Activated CD8-positive, alpha-beta T cell treated with anti-CD3 and anti-CD28 coated beads, Interleukin-2, amount 10 ng/mL, durations not matched to agents 7 days and 5 days (primary cell): ENCODE data around the gene CBR4. TPM values are rescaled to one million over a fixed set of nuclear protein-coding genes. Genes with fewer than 3 reads are reported as not detected.

Source experiments
- ATAC-seq: fragments of 150-1000 bp; cut with Tn5 transposase; one replicate; pipeline ENCODE4 v1.10.0; 2021; ENCODE audit warnings: moderate library complexity
- CTCF ChIA-PET: fragments of 350-600 bp; sonication (Branson Sonifier 250); formaldehyde crosslinking; loops from one replicate; lab custom pipeline; 2021; ENCODE audit warnings: antibody characterized with exemption; lab: Charles Lee
- POLR2A ChIA-PET: fragments of 350-600 bp; sonication (Branson Sonifier 250); formaldehyde crosslinking; loops from one replicate; lab custom pipeline; 2021; ENCODE audit warnings: antibody characterized with exemption; lab: Charles Lee
- DNase-seq: peaks from one replicate; pipeline ENCODE4 v3.0.0-alpha.2; 2020
- H3K27ac Mint-ChIP-seq: one replicate; pipeline ENCODE4 v1.8.0; 2021; ENCODE audit warnings: mild to moderate bottlenecking, mixed read lengths
- H3K27me3 Mint-ChIP-seq: one replicate; pipeline ENCODE4 v1.8.0; 2021; ENCODE audit warnings: low read depth, mixed read lengths
- H3K36me3 Mint-ChIP-seq: one replicate; pipeline ENCODE4 v1.8.0; 2021; ENCODE audit warnings: low read depth, mixed read lengths
- H3K4me1 Mint-ChIP-seq: one replicate; pipeline ENCODE4 v1.8.0; 2021; ENCODE audit warnings: low read depth, mixed read lengths
- H3K4me3 Mint-ChIP-seq: one replicate; pipeline ENCODE4 v1.8.0; 2021; ENCODE audit warnings: mild to moderate bottlenecking, mixed read lengths
- H3K9me3 Mint-ChIP-seq: one replicate; pipeline ENCODE4 v1.8.0; 2022; ENCODE audit warnings: mixed read lengths; ENCODE audit not compliant: insufficient read depth
- total RNA-seq, 2 experiments: library from RNA; stranded (reverse); gene quantifications; one replicate each; pipeline ENCODE4 v1.2.3, GENCODE V29; 2021

The CBR4 gene
- total RNA-seq, 2 experiments from 2014 or later: 11.6 to 11.7 TPM

GRCh38 chr4:169031392-169031791 is 21.3 kb upstream of the CBR4 start:
- Mint-ChIP-seq H3K4me1 (peaks cover 2% of the 10 kb centered on the region), H3K27me3 (peaks cover 4% of the 10 kb centered on the region), H3K4me3 (no peak overlapping the region), H3K27ac (no peak overlapping the region), H3K36me3 (no peaks in the 10 kb centered on the region), H3K9me3 (no peaks in the 10 kb centered on the region)
- ChIA-PET CTCF (no interaction called here), POLR2A (no interaction called here)
- ATAC-seq (no peak), DNase-seq (no peak)

DNA sequence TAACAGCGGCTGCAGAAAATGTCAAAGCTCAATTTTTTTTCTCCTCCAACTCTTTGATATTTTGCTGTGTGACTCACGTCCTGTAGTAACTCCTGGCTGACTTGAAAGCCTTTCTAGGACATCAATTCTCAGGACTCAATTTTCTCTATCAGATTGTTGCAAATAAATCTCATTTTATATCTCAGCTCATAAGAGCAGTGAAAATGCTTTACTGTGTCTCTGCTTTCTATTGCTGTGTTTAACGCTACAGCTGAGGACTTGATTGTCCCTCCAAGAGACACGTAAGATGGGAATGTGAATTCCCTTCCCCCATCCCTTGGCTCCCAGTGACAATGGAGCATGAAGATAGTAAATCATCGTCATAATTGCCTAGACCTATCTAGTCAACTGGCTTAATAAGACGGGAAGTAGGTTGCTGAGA is 20.5 kb upstream of the CBR4 start:
- Mint-ChIP-seq H3K4me3 (no peak overlapping the region), H3K27me3 (peaks cover 4% of the 10 kb centered on the region), H3K36me3 (no peaks in the 10 kb centered on the region), H3K4me1 (peaks cover 2% of the 10 kb centered on the region), H3K9me3 (no peaks in the 10 kb centered on the region), H3K27ac (no peak overlapping the region)
- POLR2A ChIA-PET: no interaction called here
- no peak for DNase-seq
- no peak for ATAC-seq
- CTCF ChIA-PET: no interaction called here

DNA sequence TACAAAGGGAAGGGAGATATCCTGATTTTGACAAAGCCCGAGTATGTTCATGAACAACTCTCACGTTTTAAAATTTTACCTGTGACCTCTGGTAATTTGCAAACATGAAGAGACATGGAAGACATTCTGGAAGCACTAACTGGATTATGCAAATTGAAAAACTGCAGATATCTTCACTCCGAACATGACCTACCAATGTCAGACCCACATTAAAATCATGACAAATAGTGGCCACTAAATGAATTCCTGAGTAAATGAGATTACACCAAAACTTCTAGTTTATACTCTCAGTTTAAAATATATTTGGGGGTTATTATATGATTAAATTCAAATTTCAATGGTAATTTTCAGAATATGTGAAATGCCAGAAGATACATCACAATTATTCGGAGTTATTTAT is 19.9 kb upstream of the CBR4 start:
- H3K4me3 Mint-ChIP-seq: no peak overlapping the region
- H3K27me3 Mint-ChIP-seq: peaks cover 4% of the 10 kb centered on the region
- no peaks in the 10 kb centered on the region for H3K36me3 Mint-ChIP-seq
- no peaks in the 10 kb centered on the region for H3K9me3 Mint-ChIP-seq
- DNase-seq (no peak), ATAC-seq (no peak)
- H3K4me1 Mint-ChIP-seq: peaks cover 2% of the 10 kb centered on the region
- ChIA-PET CTCF (no interaction called here), POLR2A (no interaction called here)
- H3K27ac Mint-ChIP-seq: no peak overlapping the region

- Mint-ChIP-seq H3K4me1 (no peaks in the 10 kb centered on the region), H3K36me3 (no peaks in the 10 kb centered on the region), H3K4me3 (no peak overlapping the region), H3K27me3 (peaks cover 4% of the 10 kb centered on the region), H3K9me3 (no peaks in the 10 kb centered on the region), H3K27ac (no peak overlapping the region)
- no peak for DNase-seq
- no peak for ATAC-seq
- ChIA-PET CTCF (no interaction called here), POLR2A (no interaction called here)
These were observed 17.6 kb upstream of the CBR4 start for GRCh38 chr4:169027663-169028062.

DNA sequence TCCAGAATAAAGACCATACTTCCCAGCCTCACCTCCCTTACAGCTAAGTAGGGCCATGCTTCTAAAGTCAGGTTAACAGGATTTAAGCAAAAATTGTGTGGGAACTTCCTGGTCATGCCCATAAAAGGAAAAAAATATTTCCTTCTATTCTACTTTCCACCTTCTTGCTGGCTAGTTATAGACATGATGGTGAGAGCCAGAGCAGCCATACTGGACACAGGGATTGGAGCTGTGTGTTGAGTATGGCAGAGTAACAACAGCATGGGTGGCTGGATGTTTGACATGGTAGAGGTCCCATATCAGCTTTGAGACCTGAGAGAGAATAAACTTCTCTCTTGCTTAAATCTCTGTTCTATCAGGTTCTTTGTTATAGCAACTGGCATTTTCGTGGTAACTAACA is 15.1 kb upstream of the CBR4 start:
- no peak overlapping the region for H3K27ac Mint-ChIP-seq
- DNase-seq: no peak
- no peaks in the 10 kb centered on the region for H3K9me3 Mint-ChIP-seq
- peaks cover 4% of the 10 kb centered on the region for H3K27me3 Mint-ChIP-seq
- H3K36me3 Mint-ChIP-seq: no peaks in the 10 kb centered on the region
- H3K4me3 Mint-ChIP-seq: no peak overlapping the region
- CTCF ChIA-PET: interaction anchor here (1.6 to 2.5 kb wide), 2 partner anchors 15 to 460 kb away, joined by 5 to 10 read pairs; partner anchors contain the start of gene CBR4
- POLR2A ChIA-PET: no interaction called here
- ATAC-seq: no peak
- no peaks in the 10 kb centered on the region for H3K4me1 Mint-ChIP-seq

- DNase-seq (no peak), ATAC-seq (no peak)
- Mint-ChIP-seq H3K27me3 (peaks cover 4% of the 10 kb centered on the region), H3K9me3 (no peaks in the 10 kb centered on the region), H3K27ac (no peak overlapping the region), H3K4me3 (no peak overlapping the region), H3K36me3 (no peaks in the 10 kb centered on the region), H3K4me1 (no peaks in the 10 kb centered on the region)
- ChIA-PET POLR2A (no interaction called here), CTCF (interaction anchor here (1.3 to 2.5 kb wide), 3 partner anchors 14 to 464 kb away, joined by 3 to 10 read pairs (median 5); partner anchors contain the start of gene CBR4)
These were observed 14.7 kb upstream of the CBR4 start for GRCh38 chr4:169024762-169025161.

DNA sequence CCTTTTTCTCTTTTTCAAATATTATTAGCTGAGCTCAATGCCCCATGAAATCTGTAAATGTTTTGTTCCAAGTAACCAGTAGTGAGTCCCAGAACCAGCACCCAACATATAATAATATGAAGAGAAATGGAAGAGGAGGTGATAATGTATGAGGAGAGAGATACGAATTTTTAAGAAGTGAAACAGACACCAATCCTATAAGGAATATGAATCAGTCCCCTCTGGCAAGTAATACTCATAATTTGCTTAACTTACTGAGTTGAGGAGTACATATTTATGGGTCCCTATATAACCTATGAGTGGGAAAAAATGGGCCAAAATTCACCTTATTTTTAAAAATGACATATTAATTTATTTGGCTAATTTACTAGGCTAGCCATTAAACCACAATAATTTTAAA is 8.4 kb upstream of the CBR4 start:
- Mint-ChIP-seq H3K4me3 (no peak overlapping the region), H3K27me3 (peaks cover 5% of the 10 kb centered on the region), H3K4me1 (no peaks in the 10 kb centered on the region), H3K27ac (no peak overlapping the region), H3K36me3 (no peaks in the 10 kb centered on the region), H3K9me3 (no peaks in the 10 kb centered on the region)
- ChIA-PET CTCF (no interaction called here), POLR2A (no interaction called here)
- DNase-seq: no peak
- ATAC-seq: no peak

- Mint-ChIP-seq H3K27ac (no peak overlapping the region), H3K9me3 (no peaks in the 10 kb centered on the region), H3K4me3 (no peak overlapping the region), H3K36me3 (no peaks in the 10 kb centered on the region), H3K4me1 (no peaks in the 10 kb centered on the region), H3K27me3 (peaks cover 5% of the 10 kb centered on the region)
- CTCF ChIA-PET: no interaction called here
- ATAC-seq: no peak
- DNase-seq: no peak
- POLR2A ChIA-PET: no interaction called here
These were observed 7.9 kb upstream of the CBR4 start for GRCh38 chr4:169017971-169018370.

DNA sequence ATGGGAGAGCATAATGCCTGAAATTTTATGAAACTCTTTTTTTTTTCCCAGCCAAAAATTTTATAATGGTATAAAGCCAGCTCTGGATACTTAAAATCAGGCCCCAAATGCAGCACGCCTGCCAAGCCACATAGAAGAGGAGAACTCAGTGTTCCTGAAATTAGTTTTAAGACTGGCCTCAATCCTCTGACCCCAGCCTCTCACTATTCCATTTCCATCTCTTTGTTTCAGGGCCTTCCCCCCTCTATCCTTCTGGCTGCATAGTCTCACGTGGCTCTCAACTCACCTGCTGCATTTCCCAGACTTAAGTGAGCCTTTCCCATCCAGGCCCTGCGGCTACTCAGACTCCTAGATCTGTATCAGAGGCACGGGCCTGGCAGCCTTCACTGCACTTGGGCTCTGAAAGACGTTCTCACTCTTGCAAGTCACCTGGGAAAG is 5.2 kb upstream of the CBR4 start:
- H3K4me3 Mint-ChIP-seq: no peak overlapping the region
- DNase-seq (no peak), ATAC-seq (no peak)
- ChIA-PET CTCF (no interaction called here), POLR2A (no interaction called here)
- H3K36me3 Mint-ChIP-seq: no peaks in the 10 kb centered on the region
- H3K9me3 Mint-ChIP-seq: no peaks in the 10 kb centered on the region
- H3K27ac Mint-ChIP-seq: no peak overlapping the region
- peaks cover 10% of the 10 kb centered on the region for H3K4me1 Mint-ChIP-seq
- H3K27me3 Mint-ChIP-seq: peaks cover 5% of the 10 kb centered on the region

GRCh38 chr4:169014586-169014985 is 4.5 kb upstream of the CBR4 start:
- Mint-ChIP-seq H3K27ac (no peak overlapping the region), H3K4me3 (no peak overlapping the region), H3K27me3 (peaks cover 5% of the 10 kb centered on the region), H3K4me1 (peaks cover 10% of the 10 kb centered on the region), H3K9me3 (no peaks in the 10 kb centered on the region), H3K36me3 (no peaks in the 10 kb centered on the region)
- ATAC-seq: no peak
- no peak for DNase-seq
- ChIA-PET CTCF (no interaction called here), POLR2A (no interaction called here)

DNA sequence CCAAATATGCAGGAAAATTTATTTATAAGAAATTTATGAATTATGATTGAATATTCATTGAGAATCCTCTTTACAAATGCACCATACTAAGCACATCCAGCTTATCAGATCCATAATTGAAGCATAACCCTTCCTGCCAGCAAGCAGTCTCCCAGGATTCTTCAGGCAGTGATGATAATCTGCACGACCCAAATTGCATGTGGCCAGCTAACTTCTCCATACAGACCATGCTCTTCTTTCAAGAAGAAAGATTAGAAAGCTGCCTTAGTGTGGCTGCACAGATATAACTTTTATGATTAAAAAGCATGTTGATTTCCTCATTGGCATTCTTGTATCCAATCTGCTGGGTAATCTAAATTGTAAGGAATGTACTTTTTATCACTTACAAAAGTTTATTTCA is 3.3 kb upstream of the CBR4 start:
- Mint-ChIP-seq H3K4me3 (no peak overlapping the region), H3K27ac (no peak overlapping the region), H3K9me3 (no peaks in the 10 kb centered on the region), H3K36me3 (no peaks in the 10 kb centered on the region), H3K4me1 (peaks cover 20% of the 10 kb centered on the region), H3K27me3 (peaks cover 5% of the 10 kb centered on the region)
- CTCF ChIA-PET: no interaction called here
- POLR2A ChIA-PET: no interaction called here
- DNase-seq: no peak
- no peak for ATAC-seq

GRCh38 chr4:169012049-169012448 is 2.0 kb upstream of the CBR4 start:
- ATAC-seq: no peak
- no peak overlapping the region for H3K27ac Mint-ChIP-seq
- no peak overlapping the region for H3K4me3 Mint-ChIP-seq
- H3K9me3 Mint-ChIP-seq: no peaks in the 10 kb centered on the region
- H3K27me3 Mint-ChIP-seq: peaks cover 5% of the 10 kb centered on the region
- DNase-seq: no peak
- no peaks in the 10 kb centered on the region for H3K36me3 Mint-ChIP-seq
- ChIA-PET CTCF (interaction anchor here (1.0 kb wide), 1 partner anchor 258 kb away, joined by 3 read pairs; no protein-coding TSS in a partner anchor), POLR2A (no interaction called here)
- peaks cover 30% of the 10 kb centered on the region for H3K4me1 Mint-ChIP-seq
